Gastroesophageal sphincter (tissue), 4 donors: ENCODE data around the gene ARHGEF7. TPM values are rescaled to one million over a fixed set of nuclear protein-coding genes. Genes with fewer than 3 reads are reported as not detected.

Source experiments
- total RNA-seq, 4 donors: library from RNA; depleted of rRNA; stranded (reverse); fragments of >200 nt; gene quantifications; one replicate each; pipeline ENCODE4 v1.1.0, GENCODE V29; 2016

The ARHGEF7 gene
- total RNA-seq, 4 donors from 2014 or later = 23.3 to 78.6 (median 47.2) TPM

Other genes starting within 250 kb of the ARHGEF7 start
- gene ANKRD10, start 200.2 kb upstream of the ARHGEF7 start, total RNA-seq = 100 to 1,000 TPM in 3 of 4 donors, 10 to 100 TPM in 1; 97.8 to 189 (median 114) TPM
- gene TEX29, start 205.3 kb downstream of the ARHGEF7 start, total RNA-seq = 1 to 10 TPM in 1 of 4 donors, not detected in 3; 1.9 TPM